Measurements from ENCODE around the gene NANOS1.
A peak's percentile ranks its signal among the peaks of the same experiment; 100 is the strongest.

NANOS1 gene

GRCh38 chr10:119029613-119030420 lies at the start of gene NANOS1:
NANOS1 (plus strand) TSS chr10:119029714; CDS start chr10:119029802, 88 bp downstream.
- no peak within 1 kb of the TSS for H3K27ac ChIP-seq
- H3K4me1 ChIP-seq (ENCODE audit: control insufficient read depth in 1 of 2, insufficient read depth in 1 of 2, low read depth in 1 of 2, low read length in 1 of 2): peaks cover 12 to 18% of the 10 kb centered on the region in 2 experiments
- H3K4me3 ChIP-seq (ENCODE audit: low read depth in 1 of 2, low read length in 1 of 2): peak within 1 kb of the TSS; percentile 51 to 54
- no peak for TF ChIP-seq CTCF (IDR thresholded peaks at IDR 0.05)
- H3K9me3 ChIP-seq: no peaks in the 10 kb centered on the region
- peaks cover 49% of the 10 kb centered on the region for H3K27me3 ChIP-seq
- peaks cover 31% of the 10 kb centered on the region for H3K36me3 ChIP-seq

- H3K27ac ChIP-seq: no peak overlapping the region
- H3K4me1 ChIP-seq (ENCODE audit: control insufficient read depth in 1 of 2, insufficient read depth in 1 of 2, low read depth in 1 of 2, low read length in 1 of 2): no peaks in the 10 kb centered on the region
- no peaks in the 10 kb centered on the region for H3K27me3 ChIP-seq
- TF ChIP-seq CTCF (IDR thresholded peaks at IDR 0.05): no peak
- H3K4me3 ChIP-seq (ENCODE audit: low read depth in 1 of 2, low read length in 1 of 2): no peak overlapping the region
- no peaks in the 10 kb centered on the region for H3K36me3 ChIP-seq
- H3K9me3 ChIP-seq: no peaks in the 10 kb centered on the region
These were observed 49.2 kb upstream of the NANOS1 start for GRCh38 chr10:118980135-118980865.

- no peaks in the 10 kb centered on the region for H3K4me1 ChIP-seq (ENCODE audit: control insufficient read depth in 1 of 2, insufficient read depth in 1 of 2, low read depth in 1 of 2, low read length in 1 of 2)
- H3K36me3 ChIP-seq: no peaks in the 10 kb centered on the region
- no peaks in the 10 kb centered on the region for H3K9me3 ChIP-seq
- no peak overlapping the region for H3K27ac ChIP-seq
- H3K27me3 ChIP-seq: no peaks in the 10 kb centered on the region
- no peak for TF ChIP-seq CTCF (IDR thresholded peaks at IDR 0.05)
- no peak overlapping the region for H3K4me3 ChIP-seq (ENCODE audit: low read depth in 1 of 2, low read length in 1 of 2)
These were observed 48.6 kb upstream of the NANOS1 start for GRCh38 chr10:118980870-118981269.

GRCh38 chr10:118981946-118982345 lies 47.6 kb upstream of the NANOS1 start:
- no peak for TF ChIP-seq CTCF (IDR thresholded peaks at IDR 0.05)
- Histone ChIP-seq H3K4me1 (ENCODE audit: control insufficient read depth in 1 of 2, insufficient read depth in 1 of 2, low read depth in 1 of 2, low read length in 1 of 2) (no peaks in the 10 kb centered on the region), H3K27me3 (no peaks in the 10 kb centered on the region), H3K36me3 (no peaks in the 10 kb centered on the region), H3K9me3 (no peaks in the 10 kb centered on the region), H3K4me3 (ENCODE audit: low read depth in 1 of 2, low read length in 1 of 2) (no peak overlapping the region), H3K27ac (no peak overlapping the region)

- H3K27me3 ChIP-seq: no peaks in the 10 kb centered on the region
- TF ChIP-seq CTCF (IDR thresholded peaks at IDR 0.05): no peak
- no peak overlapping the region for H3K4me3 ChIP-seq (ENCODE audit: low read depth in 1 of 2, low read length in 1 of 2)
- no peak overlapping the region for H3K27ac ChIP-seq
- no peaks in the 10 kb centered on the region for H3K36me3 ChIP-seq
- H3K9me3 ChIP-seq: no peaks in the 10 kb centered on the region
- H3K4me1 ChIP-seq (ENCODE audit: control insufficient read depth in 1 of 2, insufficient read depth in 1 of 2, low read depth in 1 of 2, low read length in 1 of 2): no peaks in the 10 kb centered on the region
These were observed 47.1 kb upstream of the NANOS1 start for GRCh38 chr10:118982366-118982765.
